DOHH2 (cell line): ENCODE measurements around the gene NAALADL2.

Source experiments
- H3F3A ChIP-seq: fragments of 200-600 bp; sonication (generic), shearing (Covaris generic); 2 replicates; pipeline ENCODE4 v1.6.0; 2016; ENCODE audit warnings: antibody characterized with exemption, mild to moderate bottlenecking; ENCODE audit not compliant: control insufficient read depth, insufficient read depth
- H3K27ac ChIP-seq: fragments of 200-600 bp; sonication (generic); 2 replicates; pipeline ENCODE4 v1.5.1; 2014; ENCODE audit warnings: low read depth, mild to moderate bottlenecking, low read length, moderate library complexity
- H3K27me3 ChIP-seq: fragments of 200-600 bp; sonication (generic); 2 replicates; pipeline ENCODE4 v1.6.1; 2014; ENCODE audit warnings: mild to moderate bottlenecking, low read length, mixed read lengths; ENCODE audit not compliant: control insufficient read depth
- H3K36me3 ChIP-seq: fragments of 200-600 bp; sonication (generic); 2 replicates; pipeline ENCODE4 v1.6.1; 2014; ENCODE audit warnings: mild to moderate bottlenecking, low read length, moderate library complexity, mixed read lengths; ENCODE audit not compliant: control insufficient read depth
- H3K4me1 ChIP-seq: fragments of 200-600 bp; sonication (generic); 2 replicates; pipeline ENCODE4 v1.6.1; 2014; ENCODE audit warnings: mild to moderate bottlenecking, low read length, mixed read lengths; ENCODE audit not compliant: control insufficient read depth
- H3K4me2 ChIP-seq: fragments of 200-600 bp; sonication (generic); 2 replicates; pipeline ENCODE4 v1.6.0; 2014; ENCODE audit warnings: mild to moderate bottlenecking, low read length, moderate library complexity
- H3K4me3 ChIP-seq: fragments of 200-600 bp; sonication (generic); 2 replicates; pipeline ENCODE4 v1.5.1; 2014; ENCODE audit warnings: mild to moderate bottlenecking, low read length, mixed read lengths
- H3K79me2 ChIP-seq: fragments of 200-600 bp; sonication (generic); 2 replicates; pipeline ENCODE4 v1.6.1; 2014; ENCODE audit warnings: mild to moderate bottlenecking, low read length, mixed read lengths; ENCODE audit not compliant: control insufficient read depth
- H3K9me2 ChIP-seq: fragments of 200-600 bp; sonication (generic); replicated peaks from 2 replicates; pipeline ENCODE4 v1.6.1; 2014; ENCODE audit warnings: mild to moderate bottlenecking, low read length, mixed read lengths; ENCODE audit not compliant: control insufficient read depth
- H3K9me3 ChIP-seq: fragments of 200-600 bp; sonication (generic); 2 replicates; pipeline ENCODE4 v1.6.1; 2014; ENCODE audit warnings: antibody characterized with exemption, low read length, mixed read lengths; ENCODE audit not compliant: control insufficient read depth, insufficient read depth
- H4K20me1 ChIP-seq: fragments of 200-600 bp; sonication (generic); 2 replicates; pipeline ENCODE4 v1.6.0; 2014; ENCODE audit warnings: low read depth, mild to moderate bottlenecking, antibody characterized with exemption, low read length, moderate library complexity; ENCODE audit not compliant: control insufficient read depth, insufficient read depth
- EZH2phosphoT487 ChIP-seq: fragments of 200-600 bp; sonication (generic); IDR thresholded peaks from 2 replicates; pipeline ENCODE4 v1.6.1; 2017; ENCODE audit warnings: borderline replicate concordance, mild to moderate bottlenecking, antibody characterized with exemption, low read length, moderate library complexity, mixed read lengths
- TF ChIP-seq, protein P1 (sequence below): fragments of 200-600 bp; sonication (generic); IDR thresholded peaks from one replicate; pipeline ENCODE4 v1.5.1; 2014; ENCODE audit warnings: antibody characterized with exemption, mild to moderate bottlenecking, low read depth, low read length; ENCODE audit not compliant: poor library complexity, severe bottlenecking

Gene NAALADL2

DNA sequence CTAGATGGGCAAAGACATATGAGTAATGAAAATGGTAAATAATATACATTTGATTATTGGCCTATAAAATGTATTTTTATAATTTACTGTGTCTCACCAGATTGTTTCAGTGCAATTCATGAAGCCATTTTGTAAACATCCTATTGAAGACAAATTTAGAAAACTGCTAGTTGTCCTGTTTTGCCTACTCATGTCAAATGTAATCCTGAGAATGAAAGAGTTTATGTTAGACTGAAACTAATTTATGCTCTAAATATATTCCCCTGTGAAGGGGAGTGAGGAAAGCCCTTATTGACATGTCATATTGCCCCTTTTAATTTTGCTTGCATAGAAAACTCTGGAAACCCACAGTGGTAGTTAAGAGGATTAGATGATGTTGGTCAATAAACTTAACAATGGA is 610.0 kb downstream of the NAALADL2 start:
- Histone ChIP-seq H3K4me2 (no peak overlapping the region), H3K4me3 (no peak overlapping the region), H3K36me3 (no peaks in the 10 kb centered on the region), H4K20me1 (no peaks in the 10 kb centered on the region), H3F3A (no peaks in the 10 kb centered on the region), H3K4me1 (no peaks in the 10 kb centered on the region), H3K9me2 (no peaks in the 10 kb centered on the region), H3K79me2 (no peaks in the 10 kb centered on the region), H3K9me3 (no peaks in the 10 kb centered on the region), H3K27ac (no peak overlapping the region), H3K27me3 (no peaks in the 10 kb centered on the region)
- TF ChIP-seq, protein P1, sequence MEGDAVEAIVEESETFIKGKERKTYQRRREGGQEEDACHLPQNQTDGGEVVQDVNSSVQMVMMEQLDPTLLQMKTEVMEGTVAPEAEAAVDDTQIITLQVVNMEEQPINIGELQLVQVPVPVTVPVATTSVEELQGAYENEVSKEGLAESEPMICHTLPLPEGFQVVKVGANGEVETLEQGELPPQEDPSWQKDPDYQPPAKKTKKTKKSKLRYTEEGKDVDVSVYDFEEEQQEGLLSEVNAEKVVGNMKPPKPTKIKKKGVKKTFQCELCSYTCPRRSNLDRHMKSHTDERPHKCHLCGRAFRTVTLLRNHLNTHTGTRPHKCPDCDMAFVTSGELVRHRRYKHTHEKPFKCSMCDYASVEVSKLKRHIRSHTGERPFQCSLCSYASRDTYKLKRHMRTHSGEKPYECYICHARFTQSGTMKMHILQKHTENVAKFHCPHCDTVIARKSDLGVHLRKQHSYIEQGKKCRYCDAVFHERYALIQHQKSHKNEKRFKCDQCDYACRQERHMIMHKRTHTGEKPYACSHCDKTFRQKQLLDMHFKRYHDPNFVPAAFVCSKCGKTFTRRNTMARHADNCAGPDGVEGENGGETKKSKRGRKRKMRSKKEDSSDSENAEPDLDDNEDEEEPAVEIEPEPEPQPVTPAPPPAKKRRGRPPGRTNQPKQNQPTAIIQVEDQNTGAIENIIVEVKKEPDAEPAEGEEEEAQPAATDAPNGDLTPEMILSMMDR = no peak
- TF ChIP-seq EZH2phosphoT487 = no peak

DNA sequence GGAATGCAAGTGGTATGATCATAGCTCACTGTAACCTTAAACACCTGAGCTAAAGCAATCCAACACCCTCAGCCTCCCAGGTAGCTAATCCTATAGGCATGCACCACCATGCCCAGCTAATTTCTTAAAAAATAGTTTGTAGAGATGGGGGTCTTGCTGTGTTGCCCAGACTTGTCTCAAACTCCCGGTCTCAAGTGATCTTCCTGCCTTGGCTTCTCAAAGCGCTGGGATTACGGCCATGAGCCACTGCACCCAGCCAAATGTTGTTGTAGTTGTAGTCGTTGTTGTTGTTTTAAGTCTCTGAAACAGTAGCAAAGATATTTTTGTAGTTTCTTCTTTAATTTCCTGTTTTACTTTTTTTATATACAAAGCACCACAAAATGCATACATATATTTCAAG is 616.6 kb downstream of the NAALADL2 start:
- Histone ChIP-seq H3K4me2 (no peak overlapping the region), H3K9me2 (no peaks in the 10 kb centered on the region), H3K27ac (no peak overlapping the region), H3K4me3 (no peak overlapping the region), H3K9me3 (no peaks in the 10 kb centered on the region), H3K36me3 (no peaks in the 10 kb centered on the region), H4K20me1 (no peaks in the 10 kb centered on the region), H3K4me1 (no peaks in the 10 kb centered on the region), H3K79me2 (no peaks in the 10 kb centered on the region), H3K27me3 (no peaks in the 10 kb centered on the region), H3F3A (no peaks in the 10 kb centered on the region)
- TF ChIP-seq, protein P1 = no peak
- TF ChIP-seq EZH2phosphoT487 = no peak

DNA sequence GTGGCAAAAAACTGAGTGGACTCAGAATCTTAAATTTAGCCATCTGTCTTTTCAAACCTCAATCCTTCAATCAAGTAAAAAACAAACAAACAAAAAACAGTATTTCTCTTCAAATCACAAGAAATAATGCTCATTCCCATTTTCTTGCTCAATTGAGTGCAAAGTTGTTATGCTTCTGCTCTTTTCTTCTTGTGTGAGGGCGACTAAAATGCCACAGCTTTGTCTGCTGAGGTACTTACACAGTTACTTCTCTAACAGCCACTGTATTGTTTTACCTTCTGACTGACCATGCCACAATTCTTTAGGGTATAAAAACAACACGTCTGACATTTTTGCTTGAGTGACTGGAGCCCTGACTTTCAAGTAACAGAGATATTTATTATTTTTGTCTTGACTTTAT is 617.4 kb downstream of the NAALADL2 start:
- H3K27me3 ChIP-seq = no peaks in the 10 kb centered on the region
- H3K27ac ChIP-seq = no peak overlapping the region
- TF ChIP-seq, protein P1 = no peak
- TF ChIP-seq EZH2phosphoT487 = no peak
- no peaks in the 10 kb centered on the region for H3K4me1 ChIP-seq
- no peaks in the 10 kb centered on the region for H3K79me2 ChIP-seq
- no peaks in the 10 kb centered on the region for H4K20me1 ChIP-seq
- H3K36me3 ChIP-seq = no peaks in the 10 kb centered on the region
- no peaks in the 10 kb centered on the region for H3K9me3 ChIP-seq
- no peaks in the 10 kb centered on the region for H3F3A ChIP-seq
- H3K4me3 ChIP-seq = no peak overlapping the region
- H3K4me2 ChIP-seq = no peak overlapping the region
- no peaks in the 10 kb centered on the region for H3K9me2 ChIP-seq

DNA sequence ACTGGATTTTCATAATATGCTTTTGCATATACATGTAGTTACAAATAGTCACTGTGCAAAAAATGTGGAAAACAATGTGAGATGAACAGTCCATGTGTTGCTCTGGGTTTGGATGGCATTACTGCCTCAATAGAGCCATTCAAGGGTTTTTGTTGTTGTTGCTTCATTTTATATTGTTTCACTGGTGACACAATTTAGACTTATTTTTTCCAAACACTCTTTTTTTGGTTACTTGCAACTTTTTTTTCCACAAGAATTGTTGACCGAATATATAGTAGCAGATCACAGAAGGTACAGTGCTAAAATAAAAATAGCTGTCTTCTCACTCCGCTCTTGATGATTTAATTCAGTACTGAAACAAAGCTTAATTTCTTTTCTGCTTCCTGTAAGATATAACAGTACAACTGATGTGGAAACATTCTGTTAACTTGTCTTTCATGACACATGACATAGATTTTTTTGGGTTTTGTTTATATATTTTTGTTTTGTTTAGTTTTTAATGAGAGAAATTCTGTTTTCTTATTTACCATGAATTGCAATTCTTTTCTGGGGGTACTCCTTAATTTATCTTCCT is 618.6 kb downstream of the NAALADL2 start:
- H4K20me1 ChIP-seq = no peaks in the 10 kb centered on the region
- no peaks in the 10 kb centered on the region for H3K4me1 ChIP-seq
- no peak overlapping the region for H3K4me2 ChIP-seq
- no peak overlapping the region for H3K4me3 ChIP-seq
- H3K79me2 ChIP-seq = no peaks in the 10 kb centered on the region
- H3K9me3 ChIP-seq = no peaks in the 10 kb centered on the region
- H3K9me2 ChIP-seq = no peaks in the 10 kb centered on the region
- no peaks in the 10 kb centered on the region for H3F3A ChIP-seq
- H3K27ac ChIP-seq = no peak overlapping the region
- TF ChIP-seq EZH2phosphoT487 = no peak
- TF ChIP-seq, protein P1 = no peak
- H3K27me3 ChIP-seq = no peaks in the 10 kb centered on the region
- H3K36me3 ChIP-seq = no peaks in the 10 kb centered on the region
